IPS-20b (cell line): ENCODE data around the gene NXT1.

Experiments used
- H3K27ac ChIP-seq: one replicate; pipeline ENCODE4 v1.5.1; 2013; ENCODE audit warnings: low read length
- H3K27me3 ChIP-seq: 2 replicates; pipeline ENCODE4 v1.6.1; 2013; ENCODE audit warnings: mild to moderate bottlenecking, low read length, inconsistent platforms; ENCODE audit not compliant: insufficient read depth
- H3K36me3 ChIP-seq: 2 replicates; pipeline ENCODE4 v1.6.1; 2013; ENCODE audit warnings: low read depth, mild to moderate bottlenecking, inconsistent platforms, low read length, moderate library complexity; ENCODE audit not compliant: insufficient read depth
- H3K4me1 ChIP-seq: 2 replicates; pipeline ENCODE4 v1.6.1; 2013; ENCODE audit warnings: mild to moderate bottlenecking, control low read depth, inconsistent platforms, low read length, moderate library complexity; ENCODE audit not compliant: insufficient read depth
- H3K4me3 ChIP-seq: 2 replicates; pipeline ENCODE4 v1.5.1; 2013; ENCODE audit warnings: mild to moderate bottlenecking, low read length, inconsistent platforms
- H3K9ac ChIP-seq: 2 replicates; pipeline ENCODE4 v1.6.1; 2013; ENCODE audit warnings: low read depth, mild to moderate bottlenecking, inconsistent platforms, low read length, moderate library complexity
- H3K9me3 ChIP-seq: 2 replicates; pipeline ENCODE4 v1.6.1; 2013; ENCODE audit warnings: mild to moderate bottlenecking, low read depth, low read length, inconsistent platforms; ENCODE audit not compliant: insufficient read depth

Gene NXT1

DNA sequence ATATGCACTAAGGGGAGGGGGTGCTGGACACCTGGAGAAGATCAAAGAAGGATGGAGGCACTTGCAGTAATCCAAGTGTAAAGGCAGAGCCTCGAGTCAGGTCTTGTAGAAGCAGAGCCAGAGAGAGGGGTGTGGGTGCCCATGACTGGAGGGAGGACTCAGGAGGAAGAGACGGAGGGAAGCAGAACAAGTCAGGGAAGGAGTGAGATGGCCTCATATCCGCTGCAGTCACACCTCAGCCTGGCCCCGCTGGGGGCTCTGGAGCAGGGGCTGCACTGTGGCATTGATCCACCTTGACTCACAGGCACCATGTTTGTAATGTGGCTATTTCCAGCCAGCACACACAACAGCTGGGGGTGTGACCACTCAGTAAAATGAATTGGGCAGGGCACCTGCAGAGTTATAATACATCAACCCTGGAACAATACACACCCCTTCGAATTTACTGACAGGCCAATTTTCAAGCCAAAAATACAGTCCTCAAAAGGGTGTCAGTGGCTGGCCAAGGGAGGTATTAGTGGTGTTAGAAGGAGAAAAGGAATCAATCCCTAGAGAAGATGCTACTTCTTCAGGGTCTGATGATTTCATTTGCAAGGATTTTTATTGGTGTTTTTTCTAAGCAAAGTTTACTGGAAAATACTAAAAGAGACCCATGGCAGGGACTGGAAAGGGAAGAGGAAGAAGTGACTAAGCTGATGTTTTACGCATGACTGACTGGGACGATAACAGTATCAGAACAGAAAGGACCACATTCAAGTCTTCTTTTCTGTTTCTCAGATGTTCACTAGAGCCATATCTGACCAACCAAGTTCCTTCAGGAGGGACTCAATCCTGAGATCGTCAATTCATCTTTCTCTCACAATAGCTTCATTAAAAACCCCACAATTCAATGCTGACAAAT is 18.9 kb upstream of the NXT1 start:
- Histone ChIP-seq H3K27me3 (no peaks in the 10 kb centered on the region), H3K9me3 (no peaks in the 10 kb centered on the region; the same call in 1 of the 2 replicates), H3K36me3 (no peaks in the 10 kb centered on the region), H3K27ac (no peak overlapping the region), H3K4me3 (no peak overlapping the region), H3K4me1 (no peaks in the 10 kb centered on the region), H3K9ac (no peak overlapping the region)

DNA sequence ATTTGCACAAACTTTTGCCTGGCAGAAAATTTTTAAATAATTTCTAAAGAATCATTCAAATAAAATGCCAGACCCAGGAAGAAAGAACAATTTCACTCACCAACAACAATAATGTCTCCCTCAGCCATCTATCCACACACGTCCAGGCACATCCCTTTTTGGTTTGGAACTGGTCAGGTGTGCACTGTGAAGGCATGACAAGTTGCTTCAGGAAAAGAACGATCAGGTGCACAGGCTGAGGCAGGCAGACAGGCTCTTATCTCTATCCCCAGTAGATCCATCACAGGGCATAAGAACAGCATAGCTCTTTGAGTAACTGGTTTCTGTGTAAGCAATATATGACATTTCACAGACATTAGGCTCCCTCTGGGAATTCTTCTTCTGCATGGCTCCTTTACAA is 18.1 kb upstream of the NXT1 start:
- H3K9ac ChIP-seq, result no peak overlapping the region
- no peaks in the 10 kb centered on the region for H3K27me3 ChIP-seq
- no peaks in the 10 kb centered on the region for H3K36me3 ChIP-seq
- H3K27ac ChIP-seq, result no peak overlapping the region
- H3K4me3 ChIP-seq, result no peak overlapping the region
- H3K4me1 ChIP-seq, result no peaks in the 10 kb centered on the region
- H3K9me3 ChIP-seq, result no peaks in the 10 kb centered on the region; the same call in 1 of the 2 replicates

DNA sequence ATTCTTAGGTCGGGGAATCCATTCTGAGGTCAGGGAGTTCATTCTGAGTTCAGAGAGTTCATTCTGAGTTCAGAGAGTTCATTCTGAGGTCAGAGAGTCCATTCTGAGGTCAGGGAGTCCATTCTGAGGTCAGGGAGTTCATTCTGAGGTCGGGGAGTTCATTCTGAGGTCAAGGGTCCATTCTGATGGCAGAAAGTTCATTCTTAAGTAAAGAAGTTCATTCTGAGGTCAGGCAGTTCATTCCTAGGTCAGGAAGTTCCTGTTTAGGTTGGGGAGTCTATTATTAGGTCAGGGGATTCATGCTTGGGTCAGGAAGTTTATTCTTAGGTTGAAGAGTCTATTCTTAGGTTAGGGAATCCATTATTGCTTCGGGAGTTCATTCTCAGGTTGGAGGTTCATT is 16.5 kb upstream of the NXT1 start:
- Histone ChIP-seq H3K27me3 (no peaks in the 10 kb centered on the region), H3K9ac (no peak overlapping the region), H3K27ac (no peak overlapping the region), H3K4me3 (no peak overlapping the region), H3K4me1 (no peaks in the 10 kb centered on the region), H3K36me3 (no peaks in the 10 kb centered on the region), H3K9me3 (no peaks in the 10 kb centered on the region; the same call in 1 of the 2 replicates)

DNA sequence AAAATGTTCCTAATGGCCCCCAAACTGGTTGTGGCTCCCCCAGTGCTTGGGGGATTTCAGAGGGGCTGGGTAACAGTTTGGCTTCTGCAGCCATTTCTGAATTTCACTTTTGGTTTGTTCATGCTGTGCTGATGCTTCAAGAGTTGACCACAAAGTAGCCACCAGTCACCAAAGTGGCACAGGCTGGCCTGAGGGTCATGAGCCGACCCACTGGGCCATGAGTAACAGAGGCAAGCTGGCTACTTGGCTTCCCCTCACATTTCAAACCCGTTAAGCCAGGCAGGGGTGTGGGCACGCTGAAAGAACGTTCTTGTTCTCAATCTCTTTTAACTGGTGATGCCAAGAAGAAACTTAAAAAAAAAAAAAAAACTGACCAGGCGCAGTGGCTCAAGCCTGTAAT is 15.1 kb upstream of the NXT1 start:
- Histone ChIP-seq H3K9me3 (no peaks in the 10 kb centered on the region), H3K4me1 (no peaks in the 10 kb centered on the region), H3K27me3 (no peaks in the 10 kb centered on the region), H3K4me3 (no peak overlapping the region), H3K36me3 (no peaks in the 10 kb centered on the region), H3K27ac (no peak overlapping the region), H3K9ac (no peak overlapping the region)

DNA sequence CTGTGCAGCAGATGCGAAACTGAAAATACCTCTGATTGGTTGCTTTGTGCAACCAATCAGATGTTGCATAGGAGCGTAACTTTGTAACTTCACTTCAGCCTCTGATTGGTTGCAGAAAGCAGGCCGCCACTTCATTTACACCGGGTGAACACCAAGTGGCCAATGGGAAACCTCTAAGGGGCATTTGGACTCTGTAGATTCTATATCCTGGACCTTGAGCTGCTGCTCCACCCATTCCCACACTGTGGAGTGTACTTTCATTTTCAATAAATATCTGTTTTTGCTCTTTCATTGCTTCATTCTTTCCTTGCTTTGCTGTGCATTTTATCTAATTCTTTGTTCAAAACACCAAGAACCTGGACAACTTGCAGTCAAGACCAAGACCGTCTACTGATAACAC is 14.1 kb upstream of the NXT1 start:
- Histone ChIP-seq H3K27ac (no peak overlapping the region), H3K4me1 (no peaks in the 10 kb centered on the region), H3K9me3 (no peaks in the 10 kb centered on the region), H3K36me3 (no peaks in the 10 kb centered on the region), H3K4me3 (no peak overlapping the region), H3K9ac (no peak overlapping the region), H3K27me3 (no peaks in the 10 kb centered on the region; the same call in 1 of the 2 replicates)

DNA sequence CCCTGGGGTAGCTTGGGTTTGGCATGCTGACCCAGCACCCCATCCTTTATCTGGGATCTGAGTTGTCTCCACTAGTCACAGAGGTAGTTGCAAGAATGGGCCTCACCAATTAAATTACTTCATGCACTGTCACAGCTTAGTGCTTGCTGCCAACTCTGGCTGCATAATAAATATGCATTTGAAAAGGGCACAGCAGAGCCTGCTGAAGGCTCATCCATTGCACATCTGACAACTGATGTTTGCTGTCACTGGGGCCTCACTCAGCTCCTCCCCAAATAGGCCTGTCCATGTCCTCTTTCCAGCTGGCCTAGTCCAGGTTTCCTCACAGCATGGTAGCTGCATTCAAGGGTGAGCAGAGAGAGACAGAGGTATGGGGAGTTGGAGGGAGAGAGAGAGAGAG is 13.3 kb upstream of the NXT1 start:
- no peaks in the 10 kb centered on the region for H3K9me3 ChIP-seq
- H3K4me1 ChIP-seq, result no peaks in the 10 kb centered on the region
- H3K36me3 ChIP-seq, result no peaks in the 10 kb centered on the region
- no peaks in the 10 kb centered on the region; the same call in 1 of the 2 replicates for H3K27me3 ChIP-seq
- H3K4me3 ChIP-seq, result no peak overlapping the region
- H3K27ac ChIP-seq, result no peak overlapping the region
- no peak overlapping the region for H3K9ac ChIP-seq

DNA sequence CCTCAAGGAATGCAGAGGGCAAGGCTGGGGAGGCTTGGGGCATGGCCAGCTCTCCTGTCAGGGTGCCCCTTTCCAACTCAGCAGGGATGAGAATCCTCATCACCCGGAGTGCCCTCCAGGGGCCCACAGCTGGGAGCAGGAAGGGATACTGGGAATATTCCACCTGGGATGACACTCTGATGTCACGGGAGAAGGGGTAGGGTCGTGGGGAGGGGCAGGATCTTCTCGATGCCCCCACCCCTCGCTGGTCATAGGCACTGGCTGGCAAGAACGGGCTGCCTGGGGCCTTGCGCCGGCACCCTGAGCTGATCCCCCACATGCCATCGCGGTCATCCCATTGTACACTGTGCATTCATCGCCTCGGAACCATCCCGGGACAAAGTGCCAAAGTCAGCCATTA is 10.6 kb upstream of the NXT1 start:
- H3K36me3 ChIP-seq, result no peaks in the 10 kb centered on the region
- H3K27me3 ChIP-seq, result no peaks in the 10 kb centered on the region; the same call in 1 of the 2 replicates
- H3K4me3 ChIP-seq, result no peak overlapping the region
- H3K4me1 ChIP-seq, result no peaks in the 10 kb centered on the region
- H3K27ac ChIP-seq, result no peak overlapping the region
- H3K9ac ChIP-seq, result no peak overlapping the region
- H3K9me3 ChIP-seq, result no peaks in the 10 kb centered on the region

DNA sequence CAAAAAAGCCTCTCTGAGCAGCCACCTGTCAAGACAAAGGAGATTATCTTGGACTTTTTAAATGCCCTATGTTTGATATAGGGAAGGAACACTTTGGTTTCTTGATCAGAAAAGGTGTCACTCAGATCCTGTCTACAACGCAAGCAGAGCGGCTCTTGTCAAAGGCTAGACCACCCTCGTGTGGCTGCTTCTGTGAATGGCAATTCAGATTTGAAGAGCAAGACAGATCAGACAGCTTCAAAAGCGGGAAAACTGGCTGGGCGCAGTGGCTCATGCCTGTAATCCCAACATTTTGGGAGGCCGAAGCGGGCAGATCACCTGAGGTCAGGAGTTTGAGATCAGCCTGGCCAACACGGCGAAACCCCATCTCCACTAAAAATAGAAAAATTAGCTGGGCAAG is 10.1 kb upstream of the NXT1 start:
- Histone ChIP-seq H3K9ac (no peak overlapping the region), H3K27me3 (no peaks in the 10 kb centered on the region; the same call in 1 of the 2 replicates), H3K4me3 (no peak overlapping the region), H3K27ac (no peak overlapping the region), H3K9me3 (no peaks in the 10 kb centered on the region), H3K4me1 (no peaks in the 10 kb centered on the region), H3K36me3 (no peaks in the 10 kb centered on the region)

DNA sequence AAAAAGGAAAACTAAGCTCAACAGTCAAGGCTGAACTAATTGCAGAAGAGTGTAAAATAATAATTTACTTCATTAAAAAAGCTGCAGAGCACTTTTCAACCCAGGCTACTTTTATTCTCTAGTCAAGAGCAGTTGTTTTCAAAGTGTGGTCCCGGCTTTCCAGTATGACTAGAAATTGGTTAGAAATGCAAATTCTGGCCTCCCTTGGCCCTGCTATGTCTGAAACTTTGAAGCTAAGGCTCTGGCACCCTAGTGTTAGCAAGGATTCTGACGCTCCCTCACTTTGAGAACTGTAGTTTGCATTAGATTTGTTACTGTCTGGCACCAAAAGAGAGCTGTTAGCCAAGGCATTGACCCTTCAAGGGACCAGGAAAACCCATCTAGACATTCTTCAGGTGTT is 9.5 kb upstream of the NXT1 start:
- no peak overlapping the region for H3K4me3 ChIP-seq
- H3K27ac ChIP-seq, result no peak overlapping the region

DNA sequence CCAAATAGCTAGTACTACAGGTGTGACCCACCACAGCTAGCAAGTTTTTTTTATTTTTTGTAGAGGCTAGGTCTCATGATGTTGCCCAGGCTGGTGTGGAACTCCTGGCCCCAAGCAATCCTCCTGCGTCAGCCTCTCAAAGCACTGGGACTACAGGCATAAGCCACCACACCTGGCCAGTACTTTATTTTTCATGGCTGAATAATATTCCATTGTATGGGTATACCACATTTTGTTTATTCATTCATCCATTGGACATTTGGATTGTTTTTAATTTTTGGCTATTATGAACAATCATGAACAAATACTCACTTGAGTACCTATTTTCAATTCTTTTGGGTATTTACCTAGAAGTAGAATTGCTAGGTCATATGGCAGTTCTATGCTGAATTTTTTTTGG is 7.0 kb upstream of the NXT1 start:
- no peaks in the 10 kb centered on the region for H3K36me3 ChIP-seq
- H3K9me3 ChIP-seq, result no peaks in the 10 kb centered on the region
- no peaks in the 10 kb centered on the region; the same call in 1 of the 2 replicates for H3K27me3 ChIP-seq

More for the DNA sequence above, 9.5 kb upstream of the NXT1 start:
- H3K4me1 ChIP-seq, result no peaks in the 10 kb centered on the region
- no peaks in the 10 kb centered on the region for H3K9me3 ChIP-seq
- H3K27me3 ChIP-seq, result no peaks in the 10 kb centered on the region; the same call in 1 of the 2 replicates
- H3K9ac ChIP-seq, result no peak overlapping the region
- no peaks in the 10 kb centered on the region for H3K36me3 ChIP-seq

DNA sequence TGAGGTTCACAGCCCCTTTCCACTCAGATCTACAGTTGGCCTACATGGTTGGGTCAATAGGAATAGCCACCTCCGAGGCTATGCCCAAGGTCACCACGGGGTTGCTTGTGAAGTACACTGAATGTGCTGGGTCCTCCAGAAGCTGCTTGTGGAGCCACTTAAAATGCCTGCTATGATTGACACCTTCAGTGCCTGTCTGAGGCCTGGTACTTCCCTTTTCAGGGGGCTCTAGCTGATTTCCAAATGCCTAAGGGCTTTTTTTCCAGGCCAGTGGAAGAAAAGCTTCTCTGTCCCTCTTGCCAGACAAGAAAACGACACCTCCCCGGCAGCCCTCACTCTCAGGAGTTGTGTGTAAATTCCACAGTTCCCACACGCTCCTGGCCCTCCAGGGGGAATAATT is 6.3 kb upstream of the NXT1 start:
- Histone ChIP-seq H3K27ac (no peak overlapping the region), H3K9me3 (no peaks in the 10 kb centered on the region), H3K27me3 (no peaks in the 10 kb centered on the region; the same call in 1 of the 2 replicates), H3K4me3 (no peak overlapping the region), H3K9ac (no peak overlapping the region), H3K4me1 (peaks cover 11% of the 10 kb centered on the region; the same call in 1 of the 2 replicates), H3K36me3 (no peaks in the 10 kb centered on the region)

More for the DNA sequence above, 7.0 kb upstream of the NXT1 start:
- H3K4me1 ChIP-seq, result peaks cover 4% of the 10 kb centered on the region; the same call in 1 of the 2 replicates
- H3K4me3 ChIP-seq, result no peak overlapping the region
- H3K27ac ChIP-seq, result no peak overlapping the region
- no peak overlapping the region for H3K9ac ChIP-seq

DNA sequence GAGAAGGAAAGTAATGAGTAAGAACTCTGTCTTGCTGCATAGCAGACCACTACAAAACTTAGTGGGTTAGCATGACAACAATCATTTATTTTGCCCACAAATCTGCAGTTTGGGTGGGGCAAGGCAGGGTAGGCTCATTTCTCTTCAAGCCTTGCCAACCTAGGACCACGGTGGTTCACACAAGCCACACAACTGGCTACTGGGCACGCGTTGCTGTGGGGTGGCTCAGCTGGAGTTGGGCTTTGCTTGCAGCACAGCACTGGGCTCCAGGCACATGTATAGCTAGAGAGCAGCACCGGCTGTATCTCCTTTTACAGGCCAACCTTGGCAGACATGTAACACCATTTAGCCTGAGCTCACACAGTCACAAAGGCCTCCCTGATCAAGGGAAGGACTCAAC is 4.6 kb upstream of the NXT1 start:
- peaks cover 13% of the 10 kb centered on the region; the same call in 1 of the 2 replicates for H3K4me1 ChIP-seq
- no peaks in the 10 kb centered on the region; the same call in 1 of the 2 replicates for H3K27me3 ChIP-seq
- no peaks in the 10 kb centered on the region for H3K9me3 ChIP-seq
- no peak overlapping the region for H3K27ac ChIP-seq
- H3K4me3 ChIP-seq, result no peak overlapping the region
- no peak overlapping the region for H3K9ac ChIP-seq
- no peaks in the 10 kb centered on the region for H3K36me3 ChIP-seq
